Dermis microvascular lymphatic vessel endothelial cell (primary cell): ENCODE results near the gene ADNP2. TPM values are rescaled to one million over a fixed set of nuclear protein-coding genes. Genes with fewer than 3 reads are reported as not detected.
A peak's percentile ranks its signal among the peaks of the same experiment; 100 is the strongest.

Experiments
- DNase-seq, 2 donors: peaks; one replicate each; pipeline versions ENCODE4 v3.0.0 to v3.0.0-alpha.2; 2010; ENCODE audit warnings: low read depth in 2 of 2
- total RNA-seq: library from RNA; depleted of rRNA; stranded (reverse); fragments of >200 nt; gene quantifications from 2 replicates; pipeline ENCODE4 v1.2.1, GENCODE V29; 2014

The ADNP2 gene
- total RNA-seq, 1 donor from 2014 or later, result 12.2 TPM

- DNase-seq, result no peak
Measured at GRCh38 chr18:80106482-80107051, 2.5 kb upstream of the ADNP2 start.

DNA sequence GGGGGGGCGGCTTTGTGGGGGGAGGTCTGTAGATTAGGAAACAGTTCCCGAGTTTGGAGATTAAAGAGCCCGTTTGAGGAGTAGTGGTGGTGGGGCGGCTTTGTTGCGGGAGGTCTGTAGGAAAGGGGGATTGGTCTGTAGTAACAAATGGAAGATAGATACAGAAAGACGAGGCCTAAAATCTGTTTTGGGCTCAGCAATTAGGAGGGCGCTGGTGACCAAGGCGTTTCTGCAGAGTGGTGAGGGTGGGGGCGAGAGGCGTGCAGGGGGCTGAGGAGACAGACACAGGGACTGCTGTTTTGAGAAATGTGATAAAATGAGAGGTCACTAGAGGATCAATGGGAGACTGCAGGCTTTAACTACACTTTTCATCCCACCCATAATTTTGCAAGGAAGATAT lies 1.6 kb upstream of the ADNP2 start:
- DNase-seq, result no peak

DNA sequence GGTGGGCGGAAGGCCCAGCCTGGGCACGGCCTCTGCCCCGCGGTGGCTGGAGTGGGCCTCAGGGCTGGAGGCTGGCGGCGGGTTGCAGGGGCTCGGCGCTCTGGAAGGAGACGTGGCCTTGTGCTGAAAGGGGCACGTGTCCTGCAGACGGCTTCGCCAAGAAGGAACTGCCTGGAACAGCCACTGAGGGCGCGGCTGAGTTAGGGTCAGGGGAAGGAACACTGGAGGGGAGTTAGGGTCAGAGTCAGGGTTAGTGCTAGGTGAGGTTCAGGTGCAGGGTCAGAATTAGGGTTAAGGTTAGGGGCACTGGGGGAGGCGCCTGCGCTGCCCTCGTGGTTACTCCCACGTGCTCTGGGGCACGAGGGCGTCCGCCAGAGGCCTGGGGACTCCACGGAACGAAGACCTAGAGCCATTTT lies 933 bp upstream of the ADNP2 start:
- DNase-seq, result no peak

DNA sequence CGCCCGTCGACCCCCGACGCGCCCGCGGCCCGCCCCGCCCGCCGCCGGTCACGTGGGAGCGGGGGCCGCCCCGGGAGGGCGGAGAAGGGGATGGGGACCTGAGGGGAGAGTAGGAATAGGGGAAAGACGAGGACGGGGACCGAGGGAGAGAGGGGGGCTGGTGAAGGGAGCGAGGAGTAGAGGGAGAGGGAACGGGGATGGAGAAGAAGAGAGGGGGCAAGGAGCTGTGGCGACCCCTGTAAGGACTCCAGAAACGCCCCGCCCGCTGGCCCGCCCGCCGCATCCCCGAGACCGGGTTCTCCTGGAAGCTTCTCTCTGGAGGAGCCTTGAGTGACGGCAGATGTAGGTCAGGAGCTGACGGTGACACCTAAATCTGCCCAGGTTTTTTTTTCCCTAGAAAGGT lies 615 bp downstream of the ADNP2 start:
- peak in 1 of 2 donors; percentile 41 for DNase-seq

DNA sequence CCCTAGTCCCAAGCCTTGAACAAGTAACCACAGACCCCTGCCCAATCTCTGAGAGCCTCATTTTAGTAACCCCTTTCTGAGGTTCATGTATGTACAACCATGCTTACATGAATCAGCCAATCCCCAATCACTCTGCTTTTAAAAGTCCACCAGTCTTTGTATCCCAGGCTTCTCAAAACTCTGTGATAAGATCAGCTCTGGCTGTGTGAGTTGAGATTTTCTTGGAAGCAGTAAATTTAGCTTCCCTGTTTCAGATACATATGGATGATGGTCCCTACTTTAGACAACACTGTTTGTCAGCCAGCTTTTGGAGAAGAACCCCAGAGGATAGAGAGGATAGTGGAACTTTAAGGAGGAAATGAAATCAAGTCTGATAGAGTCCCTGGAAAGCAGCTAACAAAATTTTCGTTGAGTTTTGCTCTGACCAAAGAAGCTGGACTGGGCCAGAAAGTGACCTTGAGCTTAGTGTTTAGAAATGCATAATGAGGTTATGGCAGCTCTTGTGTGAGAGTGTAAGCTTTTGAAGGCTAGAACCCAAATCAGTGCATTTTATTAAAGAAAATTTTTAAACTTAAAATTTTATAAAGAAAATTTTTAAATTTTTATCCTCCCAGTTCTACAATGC lies 3.7 kb downstream of the ADNP2 start:
- no peak for DNase-seq

DNA sequence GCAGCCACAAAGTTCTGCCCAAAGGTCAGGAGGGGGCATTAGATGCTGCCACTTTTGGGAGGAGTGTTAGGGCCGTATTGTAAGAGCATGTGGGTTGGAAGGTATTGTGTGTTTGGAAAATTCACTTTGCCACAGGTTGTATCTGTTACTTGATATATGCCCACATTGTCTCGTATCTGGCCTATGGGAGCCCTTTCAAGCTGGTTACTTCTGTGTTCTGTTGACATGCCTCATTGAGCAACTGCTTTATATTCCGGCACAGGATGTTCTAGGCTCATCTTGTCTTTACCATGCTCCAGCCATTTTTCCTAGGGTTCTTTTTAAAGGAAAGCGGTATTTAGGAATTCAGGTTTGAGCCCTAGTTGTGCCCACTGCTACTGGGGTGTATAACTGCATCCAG lies 6.0 kb downstream of the ADNP2 start:
- no peak for DNase-seq

GRCh38 chr18:80119111-80119510 lies 10.0 kb downstream of the ADNP2 start:
- DNase-seq, result no peak

DNA sequence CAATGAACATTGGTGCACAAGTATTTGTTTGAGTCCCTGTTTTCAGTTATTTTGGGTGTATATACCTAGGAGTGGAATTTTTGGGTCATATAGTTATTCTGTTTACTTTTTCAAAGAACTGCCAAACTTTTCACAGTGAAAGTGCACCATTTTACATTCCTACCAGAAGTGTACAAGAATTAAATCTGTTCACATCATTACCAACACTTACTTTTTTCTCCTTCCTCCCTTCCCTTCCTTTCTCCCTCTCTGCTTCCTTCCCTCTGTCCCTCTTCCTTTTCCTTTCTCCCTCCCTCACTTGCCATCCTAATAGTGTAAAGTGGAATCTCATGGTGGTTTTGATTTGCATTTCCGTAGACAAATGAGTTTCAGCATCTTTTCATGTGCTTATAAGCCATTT lies 11.9 kb downstream of the ADNP2 start:
- DNase-seq, result no peak

DNA sequence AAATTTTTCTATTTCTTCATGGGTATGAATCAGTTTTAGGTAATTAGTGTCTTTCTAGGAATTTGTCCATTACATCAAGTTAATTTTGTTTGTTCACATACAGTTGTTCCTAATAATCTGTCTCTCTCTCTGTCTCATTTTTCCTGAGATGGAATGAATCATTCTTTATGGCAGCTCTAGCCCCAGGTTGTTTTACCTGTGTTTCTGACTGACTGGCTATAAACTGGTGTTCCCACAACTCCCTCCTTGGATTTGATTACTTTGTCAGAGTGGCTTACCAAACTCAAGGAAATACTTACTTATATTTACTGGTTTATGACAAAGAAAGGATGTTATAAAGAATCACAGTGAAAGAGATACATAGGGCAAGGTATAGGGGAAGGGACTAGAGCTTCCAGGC lies 15.1 kb downstream of the ADNP2 start:
- DNase-seq, result no peak

DNA sequence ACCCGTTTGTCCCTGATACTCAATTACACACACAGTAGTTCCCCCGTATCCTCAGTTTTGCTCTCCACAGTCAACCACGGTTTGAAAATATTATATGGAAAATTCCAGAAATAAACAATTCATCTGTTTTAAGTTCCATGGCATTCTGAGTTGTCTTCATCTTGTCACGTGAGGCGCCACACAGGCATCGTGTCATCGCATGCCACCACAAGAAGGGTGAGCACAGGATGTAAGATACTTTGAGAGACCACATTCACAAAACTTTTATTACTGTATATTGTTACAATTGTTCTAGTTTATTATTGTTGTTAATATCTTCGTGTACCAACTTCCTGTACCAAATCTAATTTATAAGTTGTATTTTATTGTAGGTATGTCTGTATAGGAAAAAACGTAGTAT lies 17.7 kb downstream of the ADNP2 start:
- no peak for DNase-seq

DNA sequence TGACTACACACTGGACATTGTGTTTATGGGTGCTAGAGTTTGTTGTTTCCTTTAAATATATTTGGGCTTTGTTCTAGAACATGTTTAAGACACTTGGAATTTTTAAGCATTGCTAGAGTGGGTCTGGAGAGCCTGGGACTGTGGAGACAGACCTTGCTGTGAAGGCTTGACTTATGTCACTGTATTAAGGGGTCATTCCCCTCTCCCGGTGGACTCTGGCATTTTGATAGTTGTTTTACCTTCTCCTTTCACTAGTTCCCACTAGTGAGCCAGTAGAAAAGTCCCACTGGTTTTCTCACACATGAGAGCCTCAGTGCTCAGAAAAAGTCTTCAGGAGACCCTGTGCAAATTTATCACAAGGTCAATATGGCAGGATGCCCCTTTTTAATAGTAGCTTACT lies 18.6 kb downstream of the ADNP2 start:
- DNase-seq, result no peak

- DNase-seq, result no peak
Measured at GRCh38 chr18:80129672-80130367, 20.8 kb downstream of the ADNP2 start.

DNA sequence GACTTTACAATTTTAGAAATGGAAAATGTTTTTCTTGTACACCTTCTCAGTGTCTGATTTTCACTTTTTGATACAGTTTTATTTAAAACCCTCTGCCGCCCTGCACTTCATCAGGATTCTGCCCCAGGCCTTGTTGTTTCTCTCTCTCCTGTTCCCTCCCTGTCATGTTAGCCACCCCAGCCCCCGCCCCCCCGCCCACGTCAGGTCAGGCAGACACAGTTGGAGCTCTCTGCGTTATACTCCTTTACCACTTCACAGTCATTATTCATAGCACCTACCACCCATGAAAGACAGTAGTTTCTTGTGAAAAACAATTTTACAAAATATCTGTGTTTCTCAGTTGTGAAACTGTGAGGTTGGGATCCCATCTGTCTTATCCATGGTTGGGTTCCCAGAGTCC lies 21.5 kb downstream of the ADNP2 start:
- DNase-seq, result no peak

DNA sequence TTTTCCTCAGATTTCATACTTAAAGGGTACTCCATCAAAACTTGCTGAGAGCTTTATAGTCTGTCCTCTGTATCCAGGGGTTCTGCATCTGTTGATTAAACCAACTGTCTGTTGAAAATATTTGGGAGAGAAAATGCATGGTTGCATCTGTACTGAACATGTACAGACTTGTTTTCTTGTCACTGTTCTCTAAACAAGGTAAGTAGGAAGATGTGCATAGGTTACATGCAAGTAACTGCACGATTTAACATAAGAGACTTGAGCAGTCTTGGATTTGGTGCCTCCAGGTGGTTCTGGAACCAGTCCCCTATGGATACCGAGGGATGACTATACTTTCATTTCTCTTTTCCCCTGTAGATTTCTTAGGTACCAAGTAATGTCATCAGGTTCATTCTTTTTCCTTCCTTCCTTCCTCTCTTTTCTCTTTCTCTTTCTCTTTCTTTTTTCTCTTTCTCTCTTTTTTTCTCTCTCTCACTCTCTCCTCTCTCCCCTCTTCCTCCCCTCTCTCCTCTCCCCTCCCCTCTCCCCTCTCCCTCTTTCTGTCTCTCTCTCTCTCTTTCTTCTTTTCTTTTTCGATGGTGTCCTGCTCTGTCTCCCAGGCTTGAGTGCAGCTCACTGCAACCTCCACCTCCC lies 23.2 kb downstream of the ADNP2 start:
- no peak for DNase-seq

DNA sequence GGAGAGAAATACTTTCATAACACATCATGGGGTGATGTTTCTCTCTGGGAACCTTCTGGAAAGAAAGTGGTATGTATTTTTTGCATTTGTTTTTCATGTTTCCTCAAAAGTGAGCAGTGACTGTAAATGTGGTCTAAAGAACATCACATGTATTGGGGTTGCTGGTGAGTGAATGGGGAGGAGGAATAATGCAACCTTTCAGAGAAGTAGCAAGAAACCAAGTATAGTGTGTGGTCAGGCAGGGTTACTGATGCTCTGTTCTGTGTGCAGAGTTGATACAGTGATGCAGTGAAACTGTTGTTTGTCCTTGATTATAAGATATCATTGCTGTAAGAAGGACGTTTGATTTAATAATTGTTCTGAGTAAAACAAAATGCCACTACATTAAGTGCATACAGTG lies 24.1 kb downstream of the ADNP2 start:
- DNase-seq, result no peak

DNA sequence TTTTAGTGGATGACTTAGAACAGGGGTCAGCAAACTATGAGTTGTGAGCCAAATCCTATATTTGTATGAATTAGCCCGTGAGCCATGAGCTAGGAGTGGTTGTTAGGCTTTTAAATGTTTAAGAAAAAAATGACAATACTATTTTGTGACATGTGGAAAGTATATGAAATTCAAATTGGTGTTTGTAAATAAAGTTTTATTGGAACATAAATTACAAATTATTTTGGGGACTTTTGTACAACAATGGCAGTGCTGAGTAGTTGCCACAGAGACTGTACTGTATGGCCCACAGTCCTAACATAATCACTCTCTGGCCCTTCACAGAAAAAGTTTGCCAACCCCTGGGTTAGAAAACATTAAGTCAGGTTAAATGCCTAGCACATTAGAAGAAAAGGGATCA lies 26.1 kb downstream of the ADNP2 start:
- no peak for DNase-seq

DNA sequence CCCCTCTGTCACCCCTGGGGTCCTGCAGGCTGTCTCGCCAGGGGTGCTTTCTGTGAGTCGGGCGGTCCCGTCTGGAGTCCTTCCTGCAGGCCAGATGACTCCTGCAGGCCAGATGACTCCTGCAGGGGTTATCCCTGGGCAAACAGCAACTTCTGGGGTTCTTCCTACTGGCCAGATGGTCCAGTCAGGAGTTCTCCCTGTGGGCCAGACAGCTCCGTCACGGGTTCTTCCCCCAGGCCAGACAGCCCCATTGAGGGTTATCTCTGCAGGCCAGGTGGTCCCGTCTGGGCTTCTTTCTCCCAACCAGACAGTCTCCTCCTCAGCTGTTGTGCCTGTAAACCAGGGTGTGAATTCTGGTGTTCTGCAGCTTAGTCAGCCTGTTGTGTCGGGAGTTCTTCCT lies 27.6 kb downstream of the ADNP2 start:
- DNase-seq, result no peak

DNA sequence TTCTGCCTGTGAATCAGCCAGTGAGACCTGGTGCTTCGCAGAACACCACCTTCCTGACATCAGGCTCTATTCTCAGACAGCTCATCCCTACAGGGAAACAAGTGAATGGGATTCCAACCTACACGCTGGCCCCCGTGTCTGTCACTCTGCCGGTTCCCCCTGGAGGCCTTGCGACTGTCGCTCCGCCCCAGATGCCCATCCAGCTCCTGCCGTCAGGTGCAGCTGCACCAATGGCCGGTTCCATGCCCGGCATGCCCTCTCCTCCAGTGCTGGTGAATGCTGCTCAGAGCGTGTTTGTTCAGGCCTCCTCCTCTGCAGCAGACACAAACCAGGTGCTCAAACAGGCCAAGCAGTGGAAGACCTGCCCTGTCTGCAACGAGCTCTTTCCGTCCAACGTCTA lies 28.1 kb downstream of the ADNP2 start:
- DNase-seq, result no peak

DNA sequence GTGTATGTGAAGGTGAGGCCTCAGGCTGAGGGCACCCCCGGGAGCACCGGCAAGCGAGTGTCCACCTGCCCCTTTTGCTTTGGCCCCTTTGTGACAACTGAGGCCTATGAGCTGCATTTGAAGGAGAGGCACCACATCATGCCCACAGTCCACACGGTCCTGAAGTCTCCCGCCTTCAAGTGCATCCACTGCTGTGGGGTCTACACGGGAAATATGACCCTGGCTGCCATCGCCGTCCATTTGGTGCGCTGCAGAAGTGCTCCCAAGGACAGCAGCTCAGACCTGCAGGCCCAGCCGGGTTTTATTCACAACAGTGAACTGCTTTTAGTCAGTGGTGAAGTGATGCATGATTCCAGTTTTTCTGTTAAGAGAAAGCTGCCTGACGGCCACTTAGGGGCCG lies 28.9 kb downstream of the ADNP2 start:
- no peak for DNase-seq

GRCh38 chr18:80140455-80140985 lies 31.5 kb downstream of the ADNP2 start:
- no peak for DNase-seq

- DNase-seq, result peak; percentile 32 to 79
Measured at GRCh38 chr18:80143881-80144280, 34.8 kb downstream of the ADNP2 start.

DNA sequence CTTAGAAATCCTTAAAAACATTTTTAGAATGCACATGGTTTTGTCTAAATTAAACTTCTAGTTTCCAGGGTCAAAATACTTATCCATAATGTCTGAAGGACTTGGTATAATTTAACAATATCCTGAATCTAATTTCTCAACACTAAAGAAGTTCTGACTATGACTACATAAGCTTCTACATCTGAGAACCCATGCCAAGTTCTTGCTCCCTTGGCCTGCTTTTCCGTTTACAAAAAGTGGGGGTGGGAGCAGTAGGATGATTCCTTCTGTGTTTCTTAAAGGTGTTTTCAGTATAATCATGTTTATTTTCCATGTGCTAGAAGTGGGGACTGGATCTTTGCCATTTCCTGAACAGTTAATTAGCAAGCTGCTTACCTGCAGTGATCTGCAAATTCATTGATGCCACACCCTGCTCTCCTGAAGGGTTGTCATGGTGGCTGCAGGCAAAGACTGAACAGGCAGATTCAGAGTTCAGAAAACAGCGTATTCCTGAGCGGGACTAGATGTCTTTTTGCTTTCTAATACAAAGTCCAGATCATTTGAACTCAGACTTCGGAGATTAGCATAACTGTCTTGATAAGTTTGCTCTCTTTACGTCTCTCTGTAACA lies 36.2 kb downstream of the ADNP2 start:
- DNase-seq, result peak in 1 of 2 donors; percentile 14
